GM12878 (cell line): Measurements from ENCODE around the gene CEACAM3. TPM values are rescaled to one million over a fixed set of nuclear protein-coding genes. Genes with fewer than 3 reads are reported as not detected.

Experiments used
- ATAC-seq: fragments of 200-7000 bp; cut with Tn5 transposase; 3 replicates; pipeline ENCODE4 v1.9.1; 2020; ENCODE audit warnings: mild to moderate bottlenecking, moderate library complexity
- BruUV-seq: library from RNA; stranded (reverse); fragments of 400-500 nt; replicated peaks from 2 replicates; lab custom pipeline; 2021; lab: Mats Ljungman, UMichigan
- CTCF ChIA-PET: fragments of 300-600 bp; sonication (Branson Sonifier 250); formaldehyde crosslinking; extraction: SDS; loops from one replicate; lab custom pipeline; 2021; ENCODE audit warnings: inconsistent platforms; lab: Yijun Ruan, JAX
- POLR2A ChIA-PET: fragments of 350-600 bp; formaldehyde crosslinking; extraction: SDS; loops from one replicate; lab custom pipeline; 2021; ENCODE audit warnings: inconsistent platforms; lab: Charles Lee
- RAD21 ChIA-PET: fragments of 300-600 bp; sonication (Branson Sonifier 250); formaldehyde crosslinking; loops from one replicate; lab custom pipeline; 2023; ENCODE audit warnings: antibody characterized with exemption; ENCODE audit not compliant: unreplicated experiment; lab: Charles Lee
- SMC1A ChIA-PET: fragments of 300-600 bp; sonication (Branson Sonifier 250); formaldehyde crosslinking; loops from one replicate; lab custom pipeline; 2023; ENCODE audit not compliant: unreplicated experiment, uncharacterized antibody; lab: Charles Lee
- DNase-seq: peaks from one replicate; pipeline ENCODE4 v3.0.0-alpha.2; 2011; ENCODE audit warnings: low read depth, low spot score
- FAIRE-seq: peaks from 3 replicates; lab custom pipeline; 2011; peaks lifted over from hg19 to GRCh38; lab: Jason Lieb, UNC
- H2AFZ ChIP-seq: 2 replicates; pipeline ENCODE4 v1.6.0; 2011; ENCODE audit warnings: low read depth, low read length, control low read depth; ENCODE audit not compliant: control insufficient read depth
- H3K27ac ChIP-seq: 2 replicates; pipeline ENCODE4 v1.5.1; 2011; ENCODE audit warnings: control low read depth; ENCODE audit not compliant: control insufficient read depth, insufficient read depth
- H3K27me3 ChIP-seq, 2 experiments: replicated peaks in 1 of 2; 2 replicates each; pipeline versions ENCODE4 v1.6.0 to v1.6.1; 2011; ENCODE audit warnings: low read length in 1 of 2; ENCODE audit not compliant: control insufficient read depth in 2 of 2, insufficient read depth in 2 of 2
- H3K36me3 ChIP-seq, 2 experiments: 2 replicates each; pipeline ENCODE4 v1.5.1; 2011; ENCODE audit warnings: low read length in 1 of 2; ENCODE audit not compliant: control insufficient read depth in 2 of 2, insufficient read depth in 2 of 2
- H3K4me1 ChIP-seq: 2 replicates; pipeline ENCODE4 v1.6.1; 2011; ENCODE audit warnings: mild to moderate bottlenecking, low read length, moderate library complexity, mixed read lengths; ENCODE audit not compliant: control insufficient read depth, insufficient read depth
- H3K4me2 ChIP-seq: 2 replicates; pipeline ENCODE4 v1.6.0; 2011; ENCODE audit warnings: control low read depth; ENCODE audit not compliant: control insufficient read depth, insufficient read depth
- H3K4me3 ChIP-seq: fragments of 200-600 bp; sonication (generic); 2 replicates; pipeline ENCODE4 v1.5.1; 2016
- H3K79me2 ChIP-seq: 2 replicates; pipeline ENCODE4 v1.6.0; 2011; ENCODE audit warnings: low read length; ENCODE audit not compliant: control insufficient read depth, insufficient read depth
- H3K9ac ChIP-seq: 2 replicates; pipeline ENCODE4 v1.8.0; 2011; ENCODE audit warnings: low read length, control low read depth, mixed read lengths; ENCODE audit not compliant: control insufficient read depth, insufficient read depth
- H3K9me3 ChIP-seq: replicated peaks from 3 replicates; pipeline ENCODE4 v1.5.1; 2011; ENCODE audit warnings: mild to moderate bottlenecking, low read length; ENCODE audit not compliant: control insufficient read depth, insufficient read depth
- H4K20me1 ChIP-seq: 2 replicates; pipeline ENCODE4 v1.6.0; 2011; ENCODE audit not compliant: control insufficient read depth, insufficient read depth
- ASH2L ChIP-seq: fragments of 300-600, 200-600 bp; sonication (generic); IDR thresholded peaks from 2 replicates; pipeline ENCODE4 v1.6.1; 2017; ENCODE audit warnings: low read depth, mild to moderate bottlenecking, borderline replicate concordance
- CBX3 ChIP-seq: fragments of 200-600 bp; sonication (generic); IDR thresholded peaks from 2 replicates; pipeline ENCODE4 v1.6.1; 2016; ENCODE audit warnings: low read depth, borderline replicate concordance
- CHD4 ChIP-seq: fragments of 200-600 bp; sonication (generic); IDR thresholded peaks from 2 replicates; pipeline ENCODE4 v1.6.1; 2016; ENCODE audit warnings: mild to moderate bottlenecking
- CREM ChIP-seq: IDR thresholded peaks from 2 replicates; pipeline ENCODE4 v1.6.1; 2014; ENCODE audit warnings: antibody characterized with exemption, low read depth
- EGR1 ChIP-seq, 2 experiments: IDR thresholded peaks; 1 replicate in 1 of 2; 2 replicates in 1 of 2; pipeline ENCODE4 v1.6.1; 2011 to 2012; ENCODE audit warnings: low read depth in 2 of 2, low read length in 2 of 2, borderline replicate concordance in 1 of 2, mild to moderate bottlenecking in 1 of 2, moderate library complexity in 1 of 2
- FOXM1 ChIP-seq: IDR thresholded peaks from 2 replicates; pipeline ENCODE4 v1.6.1; 2012; ENCODE audit warnings: low read depth, mild to moderate bottlenecking, inconsistent platforms, low read length, moderate library complexity
- MXI1 ChIP-seq: fragments of 150-350 bp; IDR thresholded peaks from 2 replicates; pipeline ENCODE4 v1.6.1; 2011; ENCODE audit warnings: low read depth, mild to moderate bottlenecking, inconsistent platforms, low read length, improper control_type of control experiment
- RELB ChIP-seq: fragments of 450-650 bp; IDR thresholded peaks from 2 replicates; pipeline ENCODE4 v1.6.1; 2017; ENCODE audit warnings: low read depth, mild to moderate bottlenecking, moderate library complexity
- RFX5 ChIP-seq: IDR thresholded peaks from 2 replicates; pipeline ENCODE4 v1.6.1; 2011; ENCODE audit warnings: low read depth, low read length, improper control_type of control experiment
- SKIL ChIP-seq: fragments of 450-650 bp; IDR thresholded peaks from 2 replicates; pipeline ENCODE4 v1.6.1; 2017; ENCODE audit warnings: mild to moderate bottlenecking, low read depth, inconsistent platforms; ENCODE audit not compliant: poor library complexity, severe bottlenecking
- SMAD1 ChIP-seq: fragments of 450-650 bp; IDR thresholded peaks from 2 replicates; pipeline ENCODE4 v1.6.1; 2018; ENCODE audit warnings: mild to moderate bottlenecking, low read depth; ENCODE audit not compliant: partially characterized antibody
- SREBF1 ChIP-seq: IDR thresholded peaks from 2 replicates; pipeline ENCODE4 v1.6.1; 2012; ENCODE audit warnings: mild to moderate bottlenecking, low read length
- WRNIP1 ChIP-seq: IDR thresholded peaks from 2 replicates; pipeline ENCODE4 v1.6.1; 2011; ENCODE audit warnings: low read depth, low read length, improper control_type of control experiment, borderline replicate concordance
- ZBTB40 ChIP-seq: fragments of 450-650 bp; IDR thresholded peaks from 2 replicates; pipeline ENCODE4 v1.6.1; 2016; ENCODE audit warnings: mild to moderate bottlenecking, moderate library complexity, borderline replicate concordance
- ZNF274 ChIP-seq: IDR thresholded peaks from one replicate; pipeline ENCODE4 v1.8.0; 2011; ENCODE audit not compliant: insufficient read length, insufficient read depth
- WGBS: methylation state at CpG from one replicate; pipeline ENCODE4 v1.1.6; 2016; ENCODE audit warnings: low lambda C conversion rate; ENCODE audit not compliant: insufficient replicate concordance, insufficient coverage; ENCODE audit errors: missing lambda C conversion rate; 5-methylcytosine and 5-hydroxymethylcytosine counted together
- in situ Hi-C: fragments of 300-500 bp; cut with MboI; formaldehyde crosslinking; loops from 9 replicates; pipeline ENCODE4 v1.14.3; 2018; ENCODE audit warnings: mixed read lengths
- intact Hi-C: fragments of 100-400 bp; cut with micrococcal nuclease; formaldehyde crosslinking; loops from one replicate; pipeline ENCODE4 v1.14.2; 2022; ENCODE audit not compliant: unreplicated experiment
- polyA plus RNA-seq, 11 experiments: library from polyadenylated mRNA; depleted of rRNA in 4 of 11; unstranded in 6 of 11; stranded (reverse) in 5 of 11; fragments of >200 nt; fragmentation: Nextera tagmentation in 4 of 11; fragmentation: Illumina TruSeq in 1 of 11; extraction: Ambion mirVana in 4 of 11; extraction: Trizol in 1 of 11; gene quantifications; 1 replicate in 1 of 11; 2 replicates in 10 of 11; pipeline versions ENCODE4 v1.2.1 to v1.2.3, GENCODE V29; 2011 to 2016; ENCODE audit warnings: inconsistent platforms in 2 of 11, missing spikeins in 2 of 11, low read depth in 1 of 11
- total RNA-seq, 4 experiments: library from RNA; depleted of rRNA in 3 of 4; stranded (reverse); fragments of >200 nt in 3 of 4; fragmentation: Illumina TruSeq in 1 of 4; extraction: Trizol in 1 of 4; gene quantifications; 2 replicates each; pipeline versions ENCODE4 v1.2.1 to v1.2.3, GENCODE V29; 2013 to 2021

The CEACAM3 gene
- total and polyA plus RNA-seq, 10 of the 15 experiments (the other 5 are each of a cell fraction or from before 2014, with no cell fraction given): not detected

GRCh38 chr19:41851456-41851855 lies 55.1 kb downstream of the CEACAM3 start:
- H3K27me3 ChIP-seq: peaks cover 1 to 8% of the 10 kb centered on the region in 2 experiments; a peak in 3 of 4 replicates
- no peaks in the 10 kb centered on the region for H3K4me1 ChIP-seq
- intact Hi-C loops: no loop called here
- H3K4me3 ChIP-seq: no peak overlapping the region
- POLR2A ChIA-PET: no interaction called here
- BruUV-seq: no TSS peak
- SMC1A ChIA-PET: no interaction called here
- H3K36me3 ChIP-seq: no peaks in the 10 kb centered on the region
- WGBS: 31% methylated on average over 4 of the region's 4 CpGs
- H3K9me3 ChIP-seq: no peaks in the 10 kb centered on the region; the same call in 2 of the 3 replicates
- FAIRE-seq (no peak), DNase-seq (no peak)
- H2AFZ ChIP-seq: no peak overlapping the region
- no peaks in the 10 kb centered on the region for H4K20me1 ChIP-seq
- no peaks in the 10 kb centered on the region for H3K79me2 ChIP-seq
- RAD21 ChIA-PET: no interaction called here
- TF ChIP-seq WRNIP1 (no peak), SMAD1 (no peak), MXI1 (no peak), RELB (no peak), CREM (no peak), SKIL (no peak), ASH2L (no peak), CHD4 (no peak), RFX5 (no peak), SREBF1 (no peak), FOXM1 (no peak), ZBTB40 (no peak), CBX3 (no peak), EGR1 (IDR thresholded peaks at IDR 0.05; ENCODE audit: borderline replicate concordance in 1 of 2, low read depth in 2 of 2, low read length in 2 of 2) (no peak), ZNF274 (no peak)
- TF ChIP-seq, all 136 proteins: peak for 0
- ATAC-seq: no peak
- CTCF ChIA-PET: interaction anchor here (1.0 to 4.5 kb wide), 6 partner anchors 8 to 209 kb away, joined by 3 to 24 read pairs (median 4); no protein-coding TSS in a partner anchor
- H3K9ac ChIP-seq: no peak overlapping the region
- no peak overlapping the region for H3K27ac ChIP-seq
- in situ Hi-C loops: no loop called here
- H3K4me2 ChIP-seq: no peak overlapping the region
